PC-9 (cell line): ENCODE measurements around the gene CRB2.

Source experiments
- EZH2 ChIP-seq: fragments of 200-600 bp; sonication (generic); IDR thresholded peaks from 2 replicates; pipeline ENCODE4 v1.8.0; 2017; ENCODE audit warnings: antibody characterized with exemption, low read depth
- TF ChIP-seq, protein P1 (sequence below): fragments of 200-600 bp; sonication (generic); conservative IDR thresholded peaks from 2 replicates; pipeline ENCODE4 v1.6.1; 2017; ENCODE audit warnings: mixed run types, antibody characterized with exemption, mild to moderate bottlenecking, moderate library complexity

DNA sequence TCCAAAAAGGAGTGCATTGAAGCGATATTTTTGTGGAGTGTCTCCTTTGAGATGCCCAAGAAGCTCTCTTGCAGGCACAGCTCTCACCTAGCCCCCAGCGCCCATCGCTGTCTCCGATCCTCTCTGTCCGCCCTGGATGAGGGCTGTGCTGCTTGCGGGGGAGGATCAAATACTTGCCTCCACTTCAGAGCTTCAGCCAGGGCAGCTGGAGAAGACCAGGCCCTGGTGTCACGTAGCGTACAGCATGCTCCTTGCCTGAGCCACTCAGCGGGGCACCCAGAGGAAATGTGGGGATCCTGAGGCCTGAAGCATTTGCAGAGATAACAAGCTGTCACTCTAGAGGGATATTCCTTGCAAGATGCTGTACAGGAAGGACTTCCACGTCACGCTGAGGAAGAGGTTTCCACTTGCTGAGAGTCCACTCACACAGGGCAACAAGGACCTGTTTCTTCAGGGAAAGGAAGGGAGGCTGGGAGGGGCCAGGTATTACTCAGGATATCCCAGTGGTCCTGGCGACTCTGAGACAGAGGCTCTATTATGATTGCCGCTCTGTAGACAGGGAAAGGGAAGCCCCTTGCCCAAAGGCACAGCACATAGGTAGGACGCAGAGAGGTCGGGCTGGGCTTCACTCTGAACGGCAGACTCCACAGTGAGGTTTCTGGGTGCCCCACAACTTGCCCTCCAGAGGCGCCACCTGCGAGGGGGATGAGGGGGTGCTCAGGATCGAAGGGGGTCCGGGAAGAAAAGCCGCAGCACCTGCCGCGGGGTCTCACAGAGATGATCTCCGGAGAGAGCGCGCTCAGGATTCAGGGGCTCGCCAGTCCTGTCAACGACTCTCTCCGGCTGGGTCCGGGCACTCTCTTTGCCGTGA is 64.0 kb downstream of the CRB2 start:
- TF ChIP-seq, protein P1, sequence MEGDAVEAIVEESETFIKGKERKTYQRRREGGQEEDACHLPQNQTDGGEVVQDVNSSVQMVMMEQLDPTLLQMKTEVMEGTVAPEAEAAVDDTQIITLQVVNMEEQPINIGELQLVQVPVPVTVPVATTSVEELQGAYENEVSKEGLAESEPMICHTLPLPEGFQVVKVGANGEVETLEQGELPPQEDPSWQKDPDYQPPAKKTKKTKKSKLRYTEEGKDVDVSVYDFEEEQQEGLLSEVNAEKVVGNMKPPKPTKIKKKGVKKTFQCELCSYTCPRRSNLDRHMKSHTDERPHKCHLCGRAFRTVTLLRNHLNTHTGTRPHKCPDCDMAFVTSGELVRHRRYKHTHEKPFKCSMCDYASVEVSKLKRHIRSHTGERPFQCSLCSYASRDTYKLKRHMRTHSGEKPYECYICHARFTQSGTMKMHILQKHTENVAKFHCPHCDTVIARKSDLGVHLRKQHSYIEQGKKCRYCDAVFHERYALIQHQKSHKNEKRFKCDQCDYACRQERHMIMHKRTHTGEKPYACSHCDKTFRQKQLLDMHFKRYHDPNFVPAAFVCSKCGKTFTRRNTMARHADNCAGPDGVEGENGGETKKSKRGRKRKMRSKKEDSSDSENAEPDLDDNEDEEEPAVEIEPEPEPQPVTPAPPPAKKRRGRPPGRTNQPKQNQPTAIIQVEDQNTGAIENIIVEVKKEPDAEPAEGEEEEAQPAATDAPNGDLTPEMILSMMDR: no peak
- TF ChIP-seq EZH2: no peak
